HG03045 (cell line): Measurements from ENCODE around the gene KLHL2.
"Not testable (repeated sequence)": the region's sequence is repeated elsewhere in the genome, so short reads cannot be mapped to it uniquely, and the experiment has no call there.

Experiments
- ATAC-seq: cut with Tn5 transposase; IDR thresholded peaks from one replicate; pipeline ENCODE4 v1.9.1; 2021; ENCODE audit warnings: mild to moderate bottlenecking, moderate library complexity; ENCODE audit not compliant: unreplicated experiment

Gene KLHL2

DNA sequence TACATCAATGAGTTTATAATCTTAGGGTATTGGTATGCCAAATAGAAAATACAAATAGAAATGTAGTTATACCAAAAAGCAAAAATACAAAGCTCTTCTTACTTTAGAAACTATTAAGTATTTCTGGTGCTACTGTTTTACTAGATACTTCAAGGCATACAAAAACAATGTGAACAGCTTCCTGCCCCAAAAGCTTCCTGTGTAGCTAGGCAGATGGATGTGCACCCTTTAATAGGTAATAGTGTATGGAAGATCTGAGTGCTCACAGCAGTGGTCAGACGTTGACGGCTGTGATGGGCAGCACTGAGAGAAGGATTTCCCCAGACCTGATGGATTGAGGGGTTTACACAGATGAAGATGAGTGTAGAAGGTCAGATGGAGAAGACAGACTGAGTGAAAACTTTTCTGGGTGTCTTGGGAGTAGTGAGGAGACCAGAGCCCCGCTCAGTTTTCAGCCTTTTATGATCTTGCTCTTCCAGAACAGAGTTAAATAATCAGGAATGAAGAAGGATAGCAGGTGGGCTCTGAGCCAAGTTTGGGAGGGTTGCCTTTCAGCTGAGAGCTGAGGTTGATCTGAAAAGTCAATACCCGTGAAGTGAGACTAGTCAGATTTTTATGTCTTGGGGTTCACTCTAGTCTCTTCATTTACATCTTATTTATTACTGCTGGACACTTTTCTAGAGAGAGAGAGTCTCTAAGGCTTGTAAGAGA lies 22.3 kb downstream of the KLHL2 start:
- not testable (repeated sequence) for ATAC-seq

DNA sequence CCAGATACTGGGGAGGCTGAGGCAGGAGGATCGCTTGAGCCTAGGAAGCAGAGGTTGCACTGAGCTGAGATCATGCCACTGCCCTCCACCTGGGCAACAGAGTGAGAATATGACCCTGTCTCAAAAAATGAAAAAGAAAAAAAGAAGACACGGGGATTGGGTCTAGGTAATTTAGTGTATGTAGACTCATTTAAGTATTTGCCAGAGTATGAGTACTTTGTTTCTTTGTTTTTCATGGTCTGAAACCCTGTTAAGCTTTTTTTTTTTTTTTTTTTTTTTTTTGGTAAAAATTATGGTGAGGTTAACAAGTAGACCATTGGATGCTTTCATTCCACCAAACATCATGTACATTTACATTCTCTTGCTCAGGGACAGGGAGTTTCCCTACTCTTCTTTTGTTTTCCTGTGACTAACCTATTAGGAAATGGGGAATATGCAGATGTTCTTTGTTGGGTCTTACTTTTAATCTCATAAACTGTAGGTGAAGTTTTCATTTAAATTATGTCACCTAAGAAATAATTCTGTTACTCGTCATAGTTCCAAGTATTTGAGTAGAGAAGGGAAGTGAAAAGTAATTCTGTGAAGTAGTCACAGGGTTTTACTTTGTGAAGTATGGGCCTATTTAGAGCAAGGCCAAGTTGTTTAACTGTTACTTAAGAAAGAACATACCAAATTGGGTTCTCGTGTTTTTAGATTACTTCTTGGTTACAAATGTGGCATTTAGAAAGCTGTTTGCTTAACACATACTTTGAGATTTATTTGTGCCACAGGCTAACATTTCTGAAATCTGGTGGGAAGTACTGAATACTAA lies 25.5 kb downstream of the KLHL2 start:
- not testable (repeated sequence) for ATAC-seq

DNA sequence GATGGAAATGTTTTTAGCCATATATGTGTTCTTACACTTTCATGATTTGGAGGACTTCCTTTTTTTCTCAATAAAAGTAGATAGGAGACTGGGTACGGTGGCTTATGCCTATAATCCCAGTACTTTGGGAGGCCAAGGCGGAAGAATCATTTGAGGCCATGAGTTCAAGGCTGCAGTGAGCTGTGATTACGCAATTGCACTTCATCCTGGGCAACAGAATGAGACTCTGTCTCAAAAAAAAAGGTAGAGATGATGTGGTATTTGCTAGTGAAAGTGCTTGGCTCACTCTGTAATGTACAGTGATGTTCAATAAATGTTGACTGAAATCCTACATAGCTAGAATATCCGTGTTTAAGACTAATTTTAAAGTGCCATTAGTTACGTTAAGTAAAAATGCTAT lies 27.4 kb downstream of the KLHL2 start:
- no peak for ATAC-seq

- not testable (repeated sequence) for ATAC-seq
Measured at GRCh38 chr4:165236852-165237251, 29.5 kb downstream of the KLHL2 start.

DNA sequence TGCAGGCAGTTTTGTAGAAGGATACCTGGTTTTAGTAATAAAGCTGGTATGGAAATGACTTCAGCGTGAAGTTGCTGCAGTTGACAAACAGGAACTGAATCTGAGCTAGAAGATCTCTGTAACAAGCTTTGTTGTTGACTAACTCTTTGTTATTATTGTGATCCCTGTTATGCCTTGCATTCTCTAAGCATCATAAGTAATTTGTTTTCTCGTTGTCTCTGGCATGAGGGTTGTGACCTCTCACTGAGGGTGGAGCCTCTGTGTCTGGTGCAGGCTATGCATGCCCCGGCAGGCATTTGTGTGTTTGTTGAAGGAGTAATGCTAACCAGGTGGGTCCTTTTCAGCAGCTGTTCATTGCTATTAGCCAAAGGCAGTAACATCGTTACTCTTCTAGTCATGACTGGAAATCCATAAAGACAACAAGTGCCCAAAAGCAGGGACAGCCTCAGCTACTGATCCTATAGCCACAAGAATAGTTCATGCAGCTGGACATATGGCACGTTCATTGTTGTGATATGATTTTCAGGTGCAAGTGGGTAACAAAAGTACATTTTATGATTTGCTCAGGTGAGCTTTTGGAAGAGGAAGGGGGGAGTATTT lies 30.8 kb downstream of the KLHL2 start:
- not testable (repeated sequence) for ATAC-seq

- ATAC-seq, result not testable (repeated sequence)
Measured at GRCh38 chr4:165240761-165241160, 33.4 kb downstream of the KLHL2 start.

DNA sequence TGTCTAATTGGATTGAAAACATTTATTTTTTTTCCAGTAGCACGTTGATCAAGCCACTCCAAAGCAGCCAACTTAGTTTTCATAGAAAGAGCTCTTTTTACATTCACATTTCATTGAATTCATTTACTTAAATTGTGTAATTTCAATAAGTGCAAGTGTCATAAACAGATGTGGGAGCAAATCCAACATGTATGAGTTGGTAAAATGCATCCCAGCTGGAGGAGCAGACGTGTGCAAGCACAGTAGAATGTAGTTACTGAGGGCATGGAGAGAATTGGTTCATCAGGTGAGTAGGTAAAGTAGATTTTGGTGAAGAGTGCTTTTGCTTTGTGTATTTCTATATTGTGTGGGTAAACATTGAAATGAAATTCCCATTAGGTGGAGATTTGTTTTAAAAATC lies 36.8 kb downstream of the KLHL2 start:
- ATAC-seq, result not testable (repeated sequence)

GRCh38 chr4:165244587-165245186 lies 37.3 kb downstream of the KLHL2 start:
- not testable (repeated sequence) for ATAC-seq

DNA sequence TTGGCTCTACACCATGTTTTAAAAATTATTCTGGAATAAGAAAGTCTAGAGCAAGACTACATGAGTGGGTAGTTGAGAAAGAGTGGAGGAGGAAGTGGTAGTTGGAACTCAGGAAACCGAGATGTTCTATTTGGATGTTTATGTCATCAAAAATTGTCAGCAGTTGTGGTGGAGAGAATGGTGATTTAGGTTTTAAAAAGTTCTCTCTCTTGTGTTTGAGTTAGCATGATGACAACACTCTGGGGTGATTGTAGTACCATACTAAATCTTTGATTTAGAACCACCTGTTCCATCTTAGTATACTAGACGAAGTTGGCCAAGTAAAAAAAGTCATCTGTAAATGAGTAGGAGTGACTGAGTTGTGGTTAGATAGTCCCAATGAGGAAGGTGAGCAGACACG lies 40.7 kb downstream of the KLHL2 start:
- ATAC-seq, result no peak

GRCh38 chr4:165248904-165249303 lies 41.5 kb downstream of the KLHL2 start:
- ATAC-seq, result not testable (repeated sequence)

- not testable (repeated sequence) for ATAC-seq
Measured at GRCh38 chr4:165254771-165255170, 47.4 kb downstream of the KLHL2 start.

DNA sequence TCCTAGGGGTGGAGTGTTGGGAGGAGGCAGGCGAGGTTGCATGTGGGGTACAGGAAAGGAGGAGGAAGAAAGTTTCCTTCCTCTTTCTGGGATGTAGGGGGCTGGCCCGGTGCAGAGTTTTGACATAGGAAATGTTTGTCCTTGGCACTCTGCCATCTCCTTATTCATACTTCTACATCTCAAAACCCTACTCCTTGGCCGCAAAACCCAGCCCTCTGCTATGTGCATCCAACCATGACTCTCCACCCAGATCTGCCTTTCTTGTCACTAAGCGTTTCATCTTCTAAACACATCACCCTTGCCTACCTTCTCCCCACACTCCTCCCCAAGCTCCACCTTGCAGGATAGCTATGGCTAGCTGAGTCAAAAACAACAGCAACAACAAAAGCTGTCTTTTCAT lies 48.1 kb downstream of the KLHL2 start:
- ATAC-seq, result peak; percentile 93

- not testable (repeated sequence) for ATAC-seq
Measured at GRCh38 chr4:165256074-165256659, 48.8 kb downstream of the KLHL2 start.

- not testable (repeated sequence) for ATAC-seq
Measured at GRCh38 chr4:165259776-165260175, 52.4 kb downstream of the KLHL2 start.

- ATAC-seq, result not testable (repeated sequence)
Measured at GRCh38 chr4:165262306-165262705, 54.9 kb downstream of the KLHL2 start.

DNA sequence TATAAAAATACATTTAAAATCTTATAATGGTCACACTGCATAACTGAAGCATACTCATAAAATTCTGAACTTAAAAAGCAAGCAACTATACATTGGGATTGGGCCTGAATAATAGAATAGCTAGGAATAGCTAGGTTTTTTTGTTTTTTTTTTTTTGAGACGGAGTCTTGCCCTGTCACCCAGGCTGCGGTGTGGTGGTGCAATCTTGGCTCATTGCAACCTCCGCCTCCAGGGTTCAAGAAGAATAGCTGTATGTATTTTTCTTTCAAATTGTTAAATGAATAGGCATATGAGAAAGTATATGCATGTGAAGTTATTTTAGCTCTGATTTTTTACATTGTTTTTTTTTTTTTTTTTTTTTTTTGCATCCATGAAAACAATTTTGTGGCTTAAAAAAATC lies 56.1 kb downstream of the KLHL2 start:
- ATAC-seq, result not testable (repeated sequence)

DNA sequence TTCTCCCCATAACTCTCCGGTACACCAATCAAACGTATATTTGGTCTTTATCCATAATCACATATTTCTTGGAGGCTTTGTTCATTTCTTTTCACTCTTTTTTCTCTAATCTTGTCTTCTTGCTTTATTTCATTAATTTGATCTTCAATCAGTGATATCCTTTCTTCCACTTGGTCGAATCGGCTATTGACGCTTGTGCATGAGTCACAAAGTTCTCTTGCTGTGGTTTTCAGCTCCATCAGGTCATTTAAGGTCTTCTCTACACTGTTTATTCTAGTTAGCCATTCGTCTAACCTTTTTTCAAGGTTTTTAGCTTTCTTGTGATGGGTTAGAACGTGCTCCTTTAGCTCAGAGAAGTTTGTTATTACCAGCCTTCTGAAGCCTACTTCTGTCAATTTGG lies 62.6 kb downstream of the KLHL2 start:
- not testable (repeated sequence) for ATAC-seq

DNA sequence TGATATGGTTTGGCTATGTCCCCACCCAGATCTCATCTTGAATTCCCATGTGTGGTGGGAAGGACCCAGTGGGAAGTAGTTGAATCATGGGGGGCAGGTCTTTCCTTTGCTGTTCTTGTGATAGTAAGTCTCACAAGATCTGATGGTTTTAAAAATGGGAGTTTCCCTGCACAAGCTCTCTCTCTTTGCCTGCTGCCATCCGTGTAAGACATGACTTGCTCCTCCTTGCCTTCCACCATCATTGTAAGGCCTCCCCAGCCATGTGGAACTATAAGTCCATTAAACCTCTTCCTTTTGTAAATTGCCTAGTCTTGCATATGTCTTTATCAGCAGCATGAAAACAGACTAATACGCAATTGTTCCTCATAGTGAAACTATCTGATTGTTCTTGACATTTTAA lies 66.1 kb downstream of the KLHL2 start:
- ATAC-seq, result not testable (repeated sequence)

- ATAC-seq, result not testable (repeated sequence)
Measured at GRCh38 chr4:165275357-165275756, 68.0 kb downstream of the KLHL2 start.

GRCh38 chr4:165279531-165279930 lies 72.2 kb downstream of the KLHL2 start:
- not testable (repeated sequence) for ATAC-seq

- ATAC-seq, result not testable (repeated sequence)
Measured at GRCh38 chr4:165284697-165285096, 77.3 kb downstream of the KLHL2 start.
